Measurements from ENCODE around the gene RMDN2.

DNA sequence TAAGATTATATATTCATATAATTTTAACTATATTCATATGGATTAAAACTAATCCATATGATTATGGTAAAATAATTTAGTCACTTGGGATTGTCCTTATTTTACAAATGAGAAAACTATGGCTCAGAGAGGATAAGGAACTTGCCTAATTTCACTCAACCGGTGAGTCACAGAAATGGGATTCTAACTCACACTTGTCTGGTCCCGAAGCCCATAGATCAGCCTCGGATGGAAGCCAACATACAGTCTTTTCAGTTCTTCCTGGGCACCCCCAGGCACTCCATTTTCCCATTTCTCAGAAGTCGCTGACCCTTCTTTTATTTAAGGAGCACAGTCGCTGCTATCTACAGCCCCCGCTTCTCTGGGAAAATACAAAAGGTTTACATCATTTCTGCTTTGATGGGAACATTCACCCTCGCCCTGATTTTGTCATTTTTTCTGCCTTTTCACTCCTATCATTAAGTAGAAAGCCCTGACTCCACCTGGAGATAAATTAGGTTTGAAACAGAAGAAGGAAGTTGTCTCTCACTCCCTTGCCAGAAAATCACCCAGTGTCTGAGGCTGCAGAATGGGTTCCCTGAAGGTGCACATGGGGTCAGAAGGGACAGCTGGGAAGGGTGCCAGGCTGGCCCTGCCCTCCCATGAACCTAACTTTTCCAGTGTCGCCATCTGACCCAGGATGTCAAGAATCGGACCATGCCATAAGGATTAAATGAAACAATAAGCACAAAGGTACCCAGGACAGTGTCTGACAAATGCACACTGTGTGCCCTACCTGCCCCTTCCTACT, 114.2 kb downstream of the RMDN2 start:
- TF ChIP-seq, protein P1, sequence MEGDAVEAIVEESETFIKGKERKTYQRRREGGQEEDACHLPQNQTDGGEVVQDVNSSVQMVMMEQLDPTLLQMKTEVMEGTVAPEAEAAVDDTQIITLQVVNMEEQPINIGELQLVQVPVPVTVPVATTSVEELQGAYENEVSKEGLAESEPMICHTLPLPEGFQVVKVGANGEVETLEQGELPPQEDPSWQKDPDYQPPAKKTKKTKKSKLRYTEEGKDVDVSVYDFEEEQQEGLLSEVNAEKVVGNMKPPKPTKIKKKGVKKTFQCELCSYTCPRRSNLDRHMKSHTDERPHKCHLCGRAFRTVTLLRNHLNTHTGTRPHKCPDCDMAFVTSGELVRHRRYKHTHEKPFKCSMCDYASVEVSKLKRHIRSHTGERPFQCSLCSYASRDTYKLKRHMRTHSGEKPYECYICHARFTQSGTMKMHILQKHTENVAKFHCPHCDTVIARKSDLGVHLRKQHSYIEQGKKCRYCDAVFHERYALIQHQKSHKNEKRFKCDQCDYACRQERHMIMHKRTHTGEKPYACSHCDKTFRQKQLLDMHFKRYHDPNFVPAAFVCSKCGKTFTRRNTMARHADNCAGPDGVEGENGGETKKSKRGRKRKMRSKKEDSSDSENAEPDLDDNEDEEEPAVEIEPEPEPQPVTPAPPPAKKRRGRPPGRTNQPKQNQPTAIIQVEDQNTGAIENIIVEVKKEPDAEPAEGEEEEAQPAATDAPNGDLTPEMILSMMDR (IDR thresholded peaks at IDR 0.05; ENCODE audit: insufficient read depth, low read depth, low read length) = no peak
- no peak for TF ChIP-seq EZH2 (IDR thresholded peaks at IDR 0.05; ENCODE audit: insufficient read depth, low read length)

Data from astrocyte (in vitro differentiated cells and primary cell).